RKO (cell line): ENCODE data around the gene CD59.
"Not testable (repeated sequence)": the region's sequence is repeated elsewhere in the genome, so short reads cannot be mapped to it uniquely, and the experiment has no call there.

ENCODE experiments used
- DNase-seq: peaks from one replicate; pipeline ENCODE4 v3.0.0-alpha.2; 2016; ENCODE audit warnings: low spot score

Gene CD59

DNA sequence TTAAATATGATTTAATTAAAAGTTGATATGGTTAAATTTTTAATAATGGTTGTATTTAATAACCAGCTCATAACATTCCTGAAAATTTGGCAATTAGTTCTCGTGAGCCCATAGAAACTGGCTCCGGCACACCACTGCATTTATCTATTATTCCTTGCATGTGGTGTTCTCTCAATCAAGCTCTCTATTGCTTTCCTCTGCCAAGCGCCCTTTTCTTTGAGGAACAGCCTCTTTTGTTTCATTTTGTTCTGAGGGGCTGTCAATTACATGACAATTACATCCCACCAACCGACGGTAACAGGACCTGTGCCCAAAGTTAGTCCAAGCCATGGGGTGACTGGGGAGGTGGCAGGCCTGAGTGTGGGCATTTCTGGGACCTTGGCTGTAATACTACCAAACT, 43.7 kb downstream of the CD59 start:
- DNase-seq, result no peak

DNA sequence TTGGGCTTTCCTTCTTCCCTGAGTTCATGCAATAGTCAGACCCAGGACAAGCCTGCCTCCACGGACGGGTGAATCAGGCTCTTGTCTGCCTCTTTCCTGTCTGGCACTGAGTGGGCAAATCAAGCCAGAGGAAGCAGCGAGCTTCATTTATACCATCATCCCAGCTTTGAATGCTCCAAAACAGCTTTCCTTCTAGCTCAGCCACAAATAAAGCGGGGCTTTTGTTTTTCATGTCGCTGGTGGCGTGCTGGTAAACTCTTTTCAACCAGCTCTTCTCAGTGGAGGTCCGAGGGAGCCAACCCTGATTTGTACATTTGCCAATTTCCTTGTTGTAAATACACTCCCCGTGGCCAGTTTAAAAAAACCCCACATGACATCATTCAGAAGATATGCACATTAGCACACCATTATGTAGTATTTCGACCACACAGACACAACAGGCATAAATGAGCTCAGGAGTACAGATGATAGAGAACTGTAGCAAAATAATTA, 44.2 kb downstream of the CD59 start:
- DNase-seq, result peak; percentile 79

DNA sequence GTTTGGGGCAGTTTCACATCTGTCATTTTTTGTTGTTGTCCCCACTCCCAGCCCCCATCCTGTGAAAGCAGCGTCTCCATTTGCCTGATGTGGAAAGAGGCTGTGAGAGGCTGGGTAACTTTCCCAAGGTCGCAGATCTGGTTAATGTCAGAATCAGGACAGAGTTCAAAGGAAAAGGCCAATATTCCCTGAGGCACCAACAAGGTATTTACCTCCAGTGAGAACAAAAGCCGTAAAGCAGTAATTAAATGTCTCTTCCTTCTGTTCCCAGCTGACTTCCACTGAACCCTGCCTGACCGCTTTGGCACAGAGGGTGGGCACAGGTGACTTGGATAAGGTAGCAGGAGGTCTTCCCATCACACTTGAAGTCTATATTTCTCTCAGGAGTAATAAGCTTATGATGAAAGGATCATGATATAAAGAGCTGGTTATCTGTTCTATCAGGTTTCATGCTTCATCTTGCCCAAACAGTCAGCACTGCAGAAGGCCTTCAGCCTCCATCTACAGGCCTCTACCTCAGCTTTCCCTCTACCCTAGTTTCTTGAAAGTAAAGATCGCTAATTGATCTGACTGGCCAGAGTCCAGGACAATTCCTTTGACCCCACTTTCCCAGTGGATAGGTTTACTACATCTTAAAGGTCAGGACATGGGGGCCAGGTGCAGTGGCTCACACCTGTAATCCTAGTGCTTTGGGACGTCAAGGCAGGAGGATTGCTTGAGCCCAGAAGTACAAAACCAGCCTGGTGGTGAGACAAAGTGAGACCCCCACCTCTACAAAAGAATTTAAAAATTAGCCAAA, 45.0 kb downstream of the CD59 start:
- DNase-seq, result no peak

- peak; percentile 100 for DNase-seq
Observed at GRCh38 chr11:33690290-33691065, 45.7 kb downstream of the CD59 start.

- no peak for DNase-seq
Observed at GRCh38 chr11:33689501-33689900, 46.7 kb downstream of the CD59 start.

DNA sequence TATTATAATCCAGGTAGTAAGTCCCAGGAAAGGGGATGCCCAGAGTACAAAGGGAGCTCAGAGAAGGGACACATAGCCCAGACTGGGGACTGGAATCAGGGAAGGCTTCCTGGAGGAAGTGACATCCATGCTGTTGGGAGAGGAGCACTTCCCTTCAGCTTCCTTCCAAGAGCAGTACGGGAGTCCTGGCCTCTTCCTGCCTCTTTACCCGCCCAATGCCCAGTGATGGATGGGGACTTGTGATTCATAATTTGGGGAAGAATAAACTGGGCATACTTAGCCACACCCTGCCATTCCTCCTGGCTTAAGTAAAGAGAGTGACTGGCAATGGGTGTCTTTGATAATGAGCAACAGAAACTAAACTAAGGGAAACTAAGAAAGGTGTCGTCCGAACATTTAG, 47.1 kb downstream of the CD59 start:
- no peak for DNase-seq

GRCh38 chr11:33687733-33688479, 48.3 kb downstream of the CD59 start:
- DNase-seq, result peak; percentile 78

DNA sequence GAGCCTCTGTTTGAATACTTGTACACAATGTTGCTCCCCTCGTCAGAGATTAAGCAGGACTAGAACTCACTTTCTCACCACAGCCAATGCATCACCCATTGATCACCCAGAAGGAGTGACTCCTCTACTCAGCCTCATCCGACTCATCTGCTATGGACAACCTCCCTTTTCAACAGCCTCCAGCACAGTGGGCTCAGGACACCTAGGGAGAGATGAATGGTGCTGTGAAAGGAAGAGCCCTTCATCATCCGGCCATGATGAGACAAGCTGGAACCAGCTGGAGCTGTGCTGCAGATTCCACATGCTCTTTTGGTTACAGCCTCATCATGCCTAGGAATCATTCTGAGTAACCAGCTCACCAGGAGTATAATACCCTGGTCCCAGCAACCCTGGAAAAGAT, 51.1 kb downstream of the CD59 start:
- DNase-seq, result peak; percentile 43

- no peak for DNase-seq
Observed at GRCh38 chr11:33684003-33684706, 52.1 kb downstream of the CD59 start.

GRCh38 chr11:33682446-33682845, 53.8 kb downstream of the CD59 start:
- no peak for DNase-seq

- DNase-seq, result no peak
Observed at GRCh38 chr11:33682019-33682418, 54.2 kb downstream of the CD59 start.

- not testable (repeated sequence) for DNase-seq
Observed at GRCh38 chr11:33678616-33679015, 57.6 kb downstream of the CD59 start.

- DNase-seq, result no peak
Observed at GRCh38 chr11:33674035-33674814, 62.0 kb downstream of the CD59 start.

DNA sequence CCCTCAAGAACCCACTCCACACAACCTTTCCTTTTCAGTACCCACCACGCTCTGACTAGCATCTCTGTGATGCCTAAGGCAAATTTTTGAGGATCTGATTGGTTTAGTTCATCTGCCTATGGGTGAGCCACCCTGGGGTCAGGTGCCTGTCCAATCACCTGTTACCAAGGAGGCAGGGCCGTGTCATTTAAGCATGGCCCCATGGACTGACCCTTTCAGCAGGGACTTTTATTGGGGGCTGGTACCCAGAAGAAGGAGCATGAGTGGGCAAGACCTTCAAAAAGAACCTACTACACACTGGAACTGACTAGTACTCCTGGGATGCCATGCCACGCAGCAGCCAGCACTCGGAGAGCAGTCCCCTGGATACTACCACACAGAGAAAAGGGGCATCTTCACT, 64.0 kb downstream of the CD59 start:
- DNase-seq, result no peak

GRCh38 chr11:33670250-33671011, 65.8 kb downstream of the CD59 start:
- peak; percentile 20 for DNase-seq

- no peak for DNase-seq
Observed at GRCh38 chr11:33669598-33670249, 66.5 kb downstream of the CD59 start.

GRCh38 chr11:33668951-33669596, 67.1 kb downstream of the CD59 start:
- no peak for DNase-seq

DNA sequence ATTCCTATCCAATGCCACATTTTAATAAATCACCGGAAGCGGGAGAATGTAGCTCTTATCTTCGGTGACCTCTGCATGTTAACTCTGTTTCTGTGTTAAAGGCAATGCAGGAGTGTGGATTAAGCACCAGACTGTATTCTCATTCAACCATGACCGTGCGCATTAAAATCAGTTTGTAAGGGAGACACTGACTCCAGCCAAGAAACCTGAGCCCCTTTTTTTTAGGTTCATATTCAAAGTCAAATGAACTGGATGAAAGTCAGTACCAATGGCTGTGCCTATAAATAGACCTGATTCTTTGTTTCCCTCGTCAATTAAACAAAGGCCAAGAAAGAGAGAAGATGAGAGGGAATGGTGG, 67.8 kb downstream of the CD59 start:
- no peak for DNase-seq

DNA sequence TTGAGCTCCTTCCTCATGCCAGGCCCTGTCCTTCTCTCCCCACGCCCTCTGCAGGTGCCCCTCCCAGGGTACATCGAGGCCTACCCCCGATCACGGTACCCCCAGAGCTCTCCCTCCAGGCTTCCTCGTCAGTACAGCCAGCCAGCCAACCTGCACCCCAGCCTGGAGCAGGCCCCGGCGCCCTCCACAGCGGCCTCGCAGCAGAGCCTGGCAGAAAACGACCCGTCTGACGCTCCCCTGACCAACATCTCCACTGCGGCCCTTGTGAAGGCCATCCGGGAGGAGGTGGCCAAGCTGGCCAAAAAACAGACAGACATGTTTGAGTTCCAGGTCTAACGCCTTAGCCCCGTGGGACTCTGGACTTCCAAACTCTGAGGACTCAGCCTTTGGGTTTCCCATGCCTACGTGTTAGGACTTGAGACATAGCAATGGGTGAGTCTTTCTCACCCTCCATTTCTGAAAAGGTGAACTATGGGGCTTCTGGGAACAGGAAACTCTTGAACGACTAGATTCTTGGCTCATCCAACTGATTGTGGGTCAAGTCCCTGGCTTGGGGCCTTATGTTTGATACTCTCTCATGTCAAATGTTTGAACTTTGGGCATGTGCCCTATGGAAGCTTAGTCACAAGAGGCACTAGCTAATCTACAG, 68.3 kb downstream of the CD59 start:
- no peak for DNase-seq
